Erythroblast (primary cell): ENCODE results near the gene SETD3.

Experiments used
- GATA1 ChIP-seq: IDR thresholded peaks from 2 replicates; pipeline ENCODE4 v1.6.1; 2011; ENCODE audit warnings: low read depth, mild to moderate bottlenecking, control low read depth, low read length, moderate library complexity
- POLR2A ChIP-seq: IDR thresholded peaks from 2 replicates; pipeline ENCODE4 v1.6.1; 2011; ENCODE audit warnings: mild to moderate bottlenecking, low read length

GRCh38 chr14:99357916-99358390, 122.7 kb downstream of the SETD3 start:
- no peak for TF ChIP-seq POLR2A
- TF ChIP-seq GATA1: no peak
